A673 (cell line): ENCODE results near the gene AMPH.

Experiments used
- CTCF ChIP-seq: fragments of 300-800, 200-600 bp; sonication (generic); conservative IDR thresholded peaks from 2 replicates; pipeline ENCODE4 v1.5.1; 2017; ENCODE audit warnings: low read depth, mild to moderate bottlenecking, antibody characterized with exemption, low read length, moderate library complexity, mixed read lengths
- EZH2 ChIP-seq: fragments of 200-600 bp; sonication (generic); IDR thresholded peaks from 2 replicates; pipeline ENCODE4 v1.6.1; 2017; ENCODE audit warnings: borderline replicate concordance, low read depth, mild to moderate bottlenecking, mixed read lengths, antibody characterized with exemption, low read length; ENCODE audit not compliant: poor library complexity, severe bottlenecking

- TF ChIP-seq CTCF (no peak), EZH2 (no peak)
Observed at GRCh38 chr7:38535073-38535472, 96.1 kb downstream of the AMPH start.
